ENCODE measurements around the gene PSEN1.

The PSEN1 gene

GRCh38 chr14:73240816-73241480 lies 104.6 kb downstream of the PSEN1 start:
- H3K4me1 ChIP-seq (ENCODE audit: insufficient read depth, low read length) = peaks cover 22% of the 10 kb centered on the region

GRCh38 chr14:73241481-73242165 lies 105.3 kb downstream of the PSEN1 start:
- 86% methylated on average over 19 of the region's 19 CpGs for whole genome bisulfite sequencing
- peaks cover 22% of the 10 kb centered on the region for H3K4me1 ChIP-seq (ENCODE audit: insufficient read depth, low read length)
- H3K27ac ChIP-seq (ENCODE audit: low read depth, low read length) = no peak overlapping the region
- H3K27me3 ChIP-seq (ENCODE audit: insufficient read depth, low read length) = peaks cover 49% of the 10 kb centered on the region
- no peaks in the 10 kb centered on the region for H3K36me3 ChIP-seq (ENCODE audit: insufficient read depth, low read length)
- H3K9ac ChIP-seq (ENCODE audit: low read depth, low read length) = no peak overlapping the region
- no peak overlapping the region for H3K4me3 ChIP-seq (ENCODE audit: low read length)
- H3K9me3 ChIP-seq (ENCODE audit: insufficient read depth, low read depth, low read length) = no peaks in the 10 kb centered on the region

More at GRCh38 chr14:73240816-73241480, 104.6 kb downstream of the PSEN1 start:
- no peak overlapping the region for H3K9ac ChIP-seq (ENCODE audit: low read depth, low read length)
- no peaks in the 10 kb centered on the region for H3K36me3 ChIP-seq (ENCODE audit: insufficient read depth, low read length)
- no peaks in the 10 kb centered on the region for H3K9me3 ChIP-seq (ENCODE audit: insufficient read depth, low read depth, low read length)
- peaks cover 56% of the 10 kb centered on the region for H3K27me3 ChIP-seq (ENCODE audit: insufficient read depth, low read length)
- no peak overlapping the region for H3K27ac ChIP-seq (ENCODE audit: low read depth, low read length)
- no peak overlapping the region for H3K4me3 ChIP-seq (ENCODE audit: low read length)
- 81% methylated on average over 10 of the region's 10 CpGs for WGBS

GRCh38 chr14:73242357-73242901 lies 106.1 kb downstream of the PSEN1 start:
- Histone ChIP-seq H3K9me3 (ENCODE audit: insufficient read depth, low read depth, low read length) (no peaks in the 10 kb centered on the region), H3K27ac (ENCODE audit: low read depth, low read length) (no peak overlapping the region), H3K4me3 (ENCODE audit: low read length) (no peak overlapping the region), H3K9ac (ENCODE audit: low read depth, low read length) (no peak overlapping the region), H3K4me1 (ENCODE audit: insufficient read depth, low read length) (peaks cover 16% of the 10 kb centered on the region), H3K27me3 (ENCODE audit: insufficient read depth, low read length) (peaks cover 41% of the 10 kb centered on the region), H3K36me3 (ENCODE audit: insufficient read depth, low read length) (no peaks in the 10 kb centered on the region)
- WGBS = 94% methylated on average over 5 of the region's 6 CpGs

GRCh38 chr14:73243341-73243740 lies 107.0 kb downstream of the PSEN1 start:
- Histone ChIP-seq H3K36me3 (ENCODE audit: insufficient read depth, low read length) (no peaks in the 10 kb centered on the region), H3K27me3 (ENCODE audit: insufficient read depth, low read length) (peaks cover 32% of the 10 kb centered on the region), H3K9ac (ENCODE audit: low read depth, low read length) (no peak overlapping the region), H3K4me1 (ENCODE audit: insufficient read depth, low read length) (peaks cover 13% of the 10 kb centered on the region), H3K9me3 (ENCODE audit: insufficient read depth, low read depth, low read length) (no peaks in the 10 kb centered on the region), H3K4me3 (ENCODE audit: low read length) (no peak overlapping the region), H3K27ac (ENCODE audit: low read depth, low read length) (no peak overlapping the region)
- 80% methylated on average over 3 of the region's 3 CpGs for WGBS

GRCh38 chr14:73243748-73244147 lies 107.4 kb downstream of the PSEN1 start:
- Histone ChIP-seq H3K9me3 (ENCODE audit: insufficient read depth, low read depth, low read length) (no peaks in the 10 kb centered on the region), H3K4me1 (ENCODE audit: insufficient read depth, low read length) (peaks cover 9% of the 10 kb centered on the region), H3K27me3 (ENCODE audit: insufficient read depth, low read length) (peaks cover 28% of the 10 kb centered on the region), H3K27ac (ENCODE audit: low read depth, low read length) (no peak overlapping the region), H3K4me3 (ENCODE audit: low read length) (no peak overlapping the region), H3K9ac (ENCODE audit: low read depth, low read length) (no peak overlapping the region), H3K36me3 (ENCODE audit: insufficient read depth, low read length) (no peaks in the 10 kb centered on the region)
- 89% methylated on average over 2 of the region's 2 CpGs for WGBS

- H3K4me3 ChIP-seq (ENCODE audit: low read length) = peak overlapping the region; percentile 65; the same call in 1 of the 2 replicates
- H3K4me1 ChIP-seq (ENCODE audit: insufficient read depth, low read length) = peaks cover 3% of the 10 kb centered on the region; the same call in 1 of the 2 replicates
- H3K27ac ChIP-seq (ENCODE audit: low read depth, low read length) = no peak overlapping the region
- H3K9me3 ChIP-seq (ENCODE audit: insufficient read depth, low read depth, low read length) = no peaks in the 10 kb centered on the region
- peaks cover 18% of the 10 kb centered on the region for H3K27me3 ChIP-seq (ENCODE audit: insufficient read depth, low read length)
- H3K9ac ChIP-seq (ENCODE audit: low read depth, low read length) = no peak overlapping the region
- WGBS = 91% methylated on average over 14 of the region's 14 CpGs
- no peaks in the 10 kb centered on the region for H3K36me3 ChIP-seq (ENCODE audit: insufficient read depth, low read length)
Measured at GRCh38 chr14:73244541-73245290, 108.4 kb downstream of the PSEN1 start.

GRCh38 chr14:73245480-73246325 lies 109.4 kb downstream of the PSEN1 start:
- Histone ChIP-seq H3K4me1 (ENCODE audit: insufficient read depth, low read length) (peaks cover 3% of the 10 kb centered on the region; the same call in 1 of the 2 replicates), H3K36me3 (ENCODE audit: insufficient read depth, low read length) (no peaks in the 10 kb centered on the region), H3K9ac (ENCODE audit: low read depth, low read length) (peak overlapping the region; percentile 53; the same call in 1 of the 2 replicates), H3K27ac (ENCODE audit: low read depth, low read length) (no peak overlapping the region), H3K9me3 (ENCODE audit: insufficient read depth, low read depth, low read length) (no peaks in the 10 kb centered on the region), H3K27me3 (ENCODE audit: insufficient read depth, low read length) (peaks cover 8% of the 10 kb centered on the region; the same call in 1 of the 2 replicates), H3K4me3 (ENCODE audit: low read length) (peak overlapping the region; percentile 65)
- 54% methylated on average over 63 of the region's 64 CpGs for WGBS

GRCh38 chr14:73246387-73247150 lies 110.3 kb downstream of the PSEN1 start:
- Histone ChIP-seq H3K4me3 (ENCODE audit: low read length) (peak overlapping the region; percentile 65), H3K36me3 (ENCODE audit: insufficient read depth, low read length) (no peaks in the 10 kb centered on the region), H3K27me3 (ENCODE audit: insufficient read depth, low read length) (peaks cover 5% of the 10 kb centered on the region; the same call in 1 of the 2 replicates), H3K4me1 (ENCODE audit: insufficient read depth, low read length) (no peaks in the 10 kb centered on the region; the same call in 1 of the 2 replicates), H3K9me3 (ENCODE audit: insufficient read depth, low read depth, low read length) (no peaks in the 10 kb centered on the region), H3K9ac (ENCODE audit: low read depth, low read length) (no peak overlapping the region), H3K27ac (ENCODE audit: low read depth, low read length) (no peak overlapping the region)
- 89% methylated on average over 15 of the region's 18 CpGs for WGBS

GRCh38 chr14:73248108-73248868 lies 112.0 kb downstream of the PSEN1 start:
- no peak overlapping the region for H3K27ac ChIP-seq (ENCODE audit: low read depth, low read length)
- peaks cover 5% of the 10 kb centered on the region; the same call in 1 of the 2 replicates for H3K27me3 ChIP-seq (ENCODE audit: insufficient read depth, low read length)
- no peak overlapping the region for H3K9ac ChIP-seq (ENCODE audit: low read depth, low read length)
- H3K36me3 ChIP-seq (ENCODE audit: insufficient read depth, low read length) = no peaks in the 10 kb centered on the region
- WGBS = 88% methylated on average over 9 of the region's 9 CpGs
- H3K4me3 ChIP-seq (ENCODE audit: low read length) = no peak overlapping the region
- no peaks in the 10 kb centered on the region for H3K9me3 ChIP-seq (ENCODE audit: insufficient read depth, low read depth, low read length)
- no peaks in the 10 kb centered on the region; the same call in 1 of the 2 replicates for H3K4me1 ChIP-seq (ENCODE audit: insufficient read depth, low read length)
